Suprapubic skin (tissue), 4 donors: Measurements from ENCODE around the gene LHFPL6. TPM values are rescaled to one million over a fixed set of nuclear protein-coding genes. Genes with fewer than 3 reads are reported as not detected.

Source experiments
- DNase-seq, 2 donors: peaks; one replicate each; pipeline ENCODE4 v3.0.0-alpha.2; 2019; ENCODE audit warnings: low spot score in 2 of 2
- H3K27ac ChIP-seq: fragments of 200-600 bp; sonication (generic); one replicate; pipeline ENCODE4 v1.5.1; 2019
- H3K27me3 ChIP-seq: fragments of 200-600 bp; sonication (generic); one replicate; pipeline ENCODE4 v1.5.1; 2019
- H3K36me3 ChIP-seq: fragments of 200-600 bp; sonication (generic); one replicate; pipeline ENCODE4 v1.5.1; 2019
- H3K4me1 ChIP-seq: fragments of 200-600 bp; sonication (generic); one replicate; pipeline ENCODE4 v1.5.1; 2019
- H3K4me3 ChIP-seq: fragments of 200-600 bp; sonication (generic); one replicate; pipeline ENCODE4 v1.5.1; 2019; ENCODE audit warnings: mild to moderate bottlenecking
- H3K9me3 ChIP-seq: fragments of 200-600 bp; sonication (generic); one replicate; pipeline ENCODE4 v1.5.1; 2019
- EP300 ChIP-seq: sonication (generic); formaldehyde crosslinking; IDR thresholded peaks from one replicate; pipeline ENCODE4 v1.6.1; 2017; ENCODE audit warnings: antibody characterized with exemption
- POLR2A ChIP-seq, 2 donors: fragments of 450-650 bp; IDR thresholded peaks; one replicate each; pipeline ENCODE4 v1.6.1; 2017; ENCODE audit warnings: antibody characterized with exemption in 2 of 2, mild to moderate bottlenecking in 2 of 2, moderate library complexity in 2 of 2
- POLR2AphosphoS5 ChIP-seq, 3 donors: sonication (generic); formaldehyde crosslinking; IDR thresholded peaks; one replicate each; pipeline ENCODE4 v1.6.1; 2017; ENCODE audit warnings: antibody characterized with exemption in 3 of 3
- WGBS: methylation state at CpG from one replicate; pipeline ENCODE4 v1.1.5; 2018; 5-methylcytosine and 5-hydroxymethylcytosine counted together
- total RNA-seq, 4 donors: library from RNA; depleted of rRNA; stranded (reverse); fragments of >200 nt; gene quantifications; one replicate each; pipeline ENCODE4 v1.1.0, GENCODE V29; 2016
- TF ChIP-seq, protein P1 (sequence below), 2 donors: fragments of 200-600 bp in 1 of 2; fragments of 450-650 bp in 1 of 2; sonication (generic) in 1 of 2; IDR thresholded peaks; one replicate each; pipeline ENCODE4 v1.5.1; 2016 to 2019; ENCODE audit warnings: antibody characterized with exemption in 2 of 2, mild to moderate bottlenecking in 1 of 2, moderate library complexity in 1 of 2

The LHFPL6 gene
- total RNA-seq, 4 donors from 2014 or later, result 10.6 to 21.0 (median 15.6) TPM

DNA sequence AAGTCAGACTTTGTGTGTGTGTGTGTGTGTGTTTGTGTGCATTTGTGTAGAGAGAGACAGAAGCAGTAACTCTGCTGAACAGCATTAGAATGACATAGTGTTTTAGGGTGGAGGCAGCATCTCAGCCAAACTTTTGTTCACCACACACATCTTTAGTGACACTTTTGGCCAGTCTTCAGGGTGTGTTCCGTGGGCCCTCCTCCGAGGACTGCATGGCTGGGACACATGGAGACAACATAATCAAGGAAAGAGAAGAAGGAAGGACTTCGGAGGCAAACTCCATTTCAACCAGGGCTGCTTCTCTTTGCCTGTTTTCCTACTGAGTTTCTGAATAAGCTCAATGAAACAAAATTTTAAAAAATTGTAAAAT lies 205.1 kb downstream of the LHFPL6 start:
- H3K4me3 ChIP-seq, result no peak overlapping the region
- WGBS, result 66% methylated on average over 3 of the region's 3 CpGs
- TF ChIP-seq, protein P1, sequence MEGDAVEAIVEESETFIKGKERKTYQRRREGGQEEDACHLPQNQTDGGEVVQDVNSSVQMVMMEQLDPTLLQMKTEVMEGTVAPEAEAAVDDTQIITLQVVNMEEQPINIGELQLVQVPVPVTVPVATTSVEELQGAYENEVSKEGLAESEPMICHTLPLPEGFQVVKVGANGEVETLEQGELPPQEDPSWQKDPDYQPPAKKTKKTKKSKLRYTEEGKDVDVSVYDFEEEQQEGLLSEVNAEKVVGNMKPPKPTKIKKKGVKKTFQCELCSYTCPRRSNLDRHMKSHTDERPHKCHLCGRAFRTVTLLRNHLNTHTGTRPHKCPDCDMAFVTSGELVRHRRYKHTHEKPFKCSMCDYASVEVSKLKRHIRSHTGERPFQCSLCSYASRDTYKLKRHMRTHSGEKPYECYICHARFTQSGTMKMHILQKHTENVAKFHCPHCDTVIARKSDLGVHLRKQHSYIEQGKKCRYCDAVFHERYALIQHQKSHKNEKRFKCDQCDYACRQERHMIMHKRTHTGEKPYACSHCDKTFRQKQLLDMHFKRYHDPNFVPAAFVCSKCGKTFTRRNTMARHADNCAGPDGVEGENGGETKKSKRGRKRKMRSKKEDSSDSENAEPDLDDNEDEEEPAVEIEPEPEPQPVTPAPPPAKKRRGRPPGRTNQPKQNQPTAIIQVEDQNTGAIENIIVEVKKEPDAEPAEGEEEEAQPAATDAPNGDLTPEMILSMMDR (IDR thresholded peaks at IDR 0.05), result no peak
- TF ChIP-seq EP300 (no peak), POLR2AphosphoS5 (IDR thresholded peaks at IDR 0.05) (no peak), POLR2A (IDR thresholded peaks at IDR 0.05) (no peak)
- no peaks in the 10 kb centered on the region for H3K27me3 ChIP-seq
- H3K36me3 ChIP-seq, result no peaks in the 10 kb centered on the region
- H3K27ac ChIP-seq, result no peak overlapping the region
- H3K9me3 ChIP-seq, result no peaks in the 10 kb centered on the region
- H3K4me1 ChIP-seq, result no peaks in the 10 kb centered on the region
- no peak for DNase-seq

- 64% methylated on average over 11 of the region's 11 CpGs for WGBS
- H3K27ac ChIP-seq, result no peak overlapping the region
These were observed 205.6 kb downstream of the LHFPL6 start for GRCh38 chr13:39397226-39397895.

DNA sequence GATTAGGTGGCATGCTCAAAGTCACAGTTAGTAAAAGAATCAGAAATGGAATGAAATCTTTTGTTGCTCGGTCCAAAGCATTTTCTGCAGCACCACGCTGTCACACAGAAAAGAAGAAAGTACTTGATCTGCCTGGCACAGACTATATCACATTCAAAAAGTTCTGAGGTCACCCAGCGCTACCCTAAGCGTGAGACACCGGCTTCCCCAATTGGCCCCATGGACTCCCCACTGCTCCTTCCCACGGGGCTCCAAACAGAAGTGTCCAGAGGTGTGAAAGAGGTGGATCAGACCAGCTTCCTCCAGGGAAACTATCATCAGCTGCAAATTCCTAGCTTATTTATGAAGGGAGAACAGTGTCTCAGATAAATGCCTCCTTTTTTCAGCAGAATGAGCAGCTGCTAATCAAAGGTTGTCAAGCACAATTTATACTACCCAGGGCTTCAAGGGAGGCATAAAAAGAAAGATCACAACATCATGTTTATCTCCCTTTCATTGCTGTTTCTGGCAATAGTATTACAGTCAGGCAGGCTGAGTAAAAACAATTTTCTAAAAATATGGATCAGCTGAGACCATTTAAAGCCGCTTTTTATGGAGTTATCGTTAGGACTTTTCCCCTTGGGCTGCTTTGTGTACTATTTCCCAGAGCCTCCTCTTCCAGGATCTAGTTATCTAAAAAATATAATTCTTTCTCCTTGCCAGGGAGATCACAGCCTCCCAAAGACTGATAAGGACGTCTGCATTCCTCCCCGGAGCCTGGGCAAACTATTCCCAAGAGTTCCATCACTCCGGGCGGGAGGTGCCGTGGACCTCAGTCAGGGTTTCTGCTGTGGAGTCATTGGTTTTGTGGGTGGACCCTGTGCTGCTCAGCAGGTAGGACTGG lies 208.0 kb downstream of the LHFPL6 start:
- Histone ChIP-seq H3K9me3 (no peaks in the 10 kb centered on the region), H3K36me3 (no peaks in the 10 kb centered on the region), H3K27me3 (no peaks in the 10 kb centered on the region), H3K27ac (no peak overlapping the region), H3K4me3 (no peak overlapping the region), H3K4me1 (no peaks in the 10 kb centered on the region)
- WGBS, result 56% methylated on average over 13 of the region's 13 CpGs
- TF ChIP-seq, protein P1 (IDR thresholded peaks at IDR 0.05), result no peak
- TF ChIP-seq POLR2A (IDR thresholded peaks at IDR 0.05), result no peak
- TF ChIP-seq EP300, result no peak
- no peak for TF ChIP-seq POLR2AphosphoS5 (IDR thresholded peaks at IDR 0.05)
- DNase-seq, result no peak

More at GRCh38 chr13:39397226-39397895, 205.6 kb downstream of the LHFPL6 start:
- Histone ChIP-seq H3K27me3 (no peaks in the 10 kb centered on the region), H3K36me3 (no peaks in the 10 kb centered on the region), H3K4me1 (no peaks in the 10 kb centered on the region), H3K4me3 (no peak overlapping the region), H3K9me3 (no peaks in the 10 kb centered on the region)
- DNase-seq, result no peak
- TF ChIP-seq, protein P1 (IDR thresholded peaks at IDR 0.05), result no peak
- TF ChIP-seq POLR2AphosphoS5 (IDR thresholded peaks at IDR 0.05) (no peak), POLR2A (IDR thresholded peaks at IDR 0.05) (no peak), EP300 (no peak)

- no peaks in the 10 kb centered on the region for H3K9me3 ChIP-seq
- no peaks in the 10 kb centered on the region for H3K36me3 ChIP-seq
- H3K4me3 ChIP-seq, result no peak overlapping the region
- TF ChIP-seq POLR2AphosphoS5 (IDR thresholded peaks at IDR 0.05) (no peak), EP300 (no peak), POLR2A (IDR thresholded peaks at IDR 0.05) (no peak)
- TF ChIP-seq, protein P1 (IDR thresholded peaks at IDR 0.05), result no peak
- WGBS, result 79% methylated on average over 2 of the region's 2 CpGs
- H3K4me1 ChIP-seq, result no peaks in the 10 kb centered on the region
- DNase-seq, result no peak
- H3K27me3 ChIP-seq, result no peaks in the 10 kb centered on the region
- no peak overlapping the region for H3K27ac ChIP-seq
These were observed 211.2 kb downstream of the LHFPL6 start for GRCh38 chr13:39391761-39392160.

DNA sequence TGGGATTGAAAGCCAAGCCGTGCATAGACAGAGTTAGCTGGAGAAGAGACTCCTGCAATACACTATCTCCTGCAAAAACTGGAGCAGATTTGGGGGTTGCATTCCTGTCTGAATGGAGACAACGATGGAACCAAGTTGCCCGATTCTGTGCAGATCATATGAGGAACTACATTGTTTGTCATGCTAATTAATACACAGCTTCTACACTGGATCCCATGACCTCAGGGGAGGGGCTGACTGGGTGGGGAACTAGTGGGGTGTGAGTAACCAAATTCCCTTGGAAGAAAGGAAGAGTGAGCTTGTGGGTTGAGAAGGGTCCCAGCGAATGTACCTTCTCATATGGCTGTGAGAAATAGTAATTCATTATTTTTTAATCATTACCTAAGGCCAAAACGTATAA lies 214.0 kb downstream of the LHFPL6 start:
- Histone ChIP-seq H3K27me3 (no peaks in the 10 kb centered on the region), H3K4me3 (no peak overlapping the region), H3K9me3 (no peaks in the 10 kb centered on the region), H3K36me3 (no peaks in the 10 kb centered on the region), H3K4me1 (no peaks in the 10 kb centered on the region), H3K27ac (no peak overlapping the region)
- whole genome bisulfite sequencing, result 94% methylated on average over 5 of the region's 5 CpGs
- TF ChIP-seq POLR2A (IDR thresholded peaks at IDR 0.05) (no peak), EP300 (no peak), POLR2AphosphoS5 (IDR thresholded peaks at IDR 0.05) (no peak)
- TF ChIP-seq, protein P1 (IDR thresholded peaks at IDR 0.05), result no peak
- no peak for DNase-seq
